ENCODE data around the gene PURA. TPM values are rescaled to one million over a fixed set of nuclear protein-coding genes. Genes with fewer than 3 reads are reported as not detected.

The PURA gene
- total and polyA plus RNA-seq, 2 of the 13 experiments (the other 11 are each of a cell fraction or from before 2014, with no cell fraction given), result 2.0 to 5.0 TPM

- TF ChIP-seq PBX2 (CRISPR knock-in tag; IDR thresholded peaks at IDR 0.05), result no peak
- TF ChIP-seq BCLAF1 (IDR thresholded peaks at IDR 0.05), result no peak
- peak; percentile 62; the same call in 1 of the 2 replicates for TF ChIP-seq RERE (CRISPR knock-in tag; IDR thresholded peaks at IDR 0.05; ENCODE audit: low read depth)
- TF ChIP-seq ZNF160 (CRISPR knock-in tag; IDR thresholded peaks at IDR 0.05), result no peak; the same call in 1 of the 2 replicates
- TF ChIP-seq ZNF280D (CRISPR knock-in tag; IDR thresholded peaks at IDR 0.05), result 0 out of 2 replicates have a peak, but pooled peaks have one; percentile 21
- TF ChIP-seq RNF219 (CRISPR knock-in tag; IDR thresholded peaks at IDR 0.05), result no peak
- TF ChIP-seq PHB2 (IDR thresholded peaks at IDR 0.05; ENCODE audit: partially characterized antibody), result no peak
- peak; percentile 96 for TF ChIP-seq PHF8 (CRISPR knock-in tag; IDR thresholded peaks at IDR 0.05)
- TF ChIP-seq SALL1 (CRISPR knock-in tag; IDR thresholded peaks at IDR 0.05), result peak; percentile 84
- TF ChIP-seq ZBTB1 (CRISPR knock-in tag; IDR thresholded peaks at IDR 0.05; ENCODE audit: borderline replicate concordance), result no peak
- TF ChIP-seq SP1 (IDR thresholded peaks at IDR 0.05), result no peak
- peak; percentile 55 for TF ChIP-seq SP1 (CRISPR knock-in tag; IDR thresholded peaks at IDR 0.05)
Observed at GRCh38 chr5:140107312-140108092, 6.4 kb upstream of the PURA start (continued).
